ENCODE data around the gene AP5B1.

The AP5B1 gene, protein sequence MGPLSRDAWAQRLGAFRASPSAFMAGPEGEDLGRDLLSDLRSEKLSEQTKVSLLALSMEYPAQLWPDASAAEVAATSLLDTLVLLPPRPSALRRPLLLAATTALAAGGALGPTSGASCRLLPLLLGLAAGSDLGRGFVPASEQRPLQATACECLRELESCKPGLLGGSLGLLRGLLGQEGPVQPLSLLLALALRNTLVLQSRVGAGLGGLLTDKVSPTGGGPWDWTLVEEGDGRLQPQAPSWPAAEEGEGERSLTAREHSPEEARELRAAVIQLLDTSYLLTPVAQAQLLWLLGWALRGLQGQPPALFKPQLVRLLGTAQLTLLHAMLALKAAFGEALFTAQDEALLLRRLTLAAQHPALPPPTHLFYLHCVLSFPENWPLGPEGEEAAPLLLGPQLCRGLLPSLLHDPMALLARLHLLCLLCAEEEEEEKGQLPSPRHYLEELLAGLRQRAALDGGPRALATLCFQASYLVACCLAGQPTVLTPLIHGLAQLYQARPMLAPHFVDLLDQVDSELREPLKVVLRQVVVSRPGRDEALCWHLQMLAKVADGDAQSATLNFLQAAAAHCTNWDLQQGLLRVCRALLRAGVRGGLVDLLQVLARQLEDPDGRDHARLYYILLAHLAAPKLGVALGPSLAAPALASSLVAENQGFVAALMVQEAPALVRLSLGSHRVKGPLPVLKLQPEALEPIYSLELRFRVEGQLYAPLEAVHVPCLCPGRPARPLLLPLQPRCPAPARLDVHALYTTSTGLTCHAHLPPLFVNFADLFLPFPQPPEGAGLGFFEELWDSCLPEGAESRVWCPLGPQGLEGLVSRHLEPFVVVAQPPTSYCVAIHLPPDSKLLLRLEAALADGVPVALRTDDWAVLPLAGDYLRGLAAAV

GRCh38 chr11:65780770-65781151 lies at the start of gene AP5B1:
Gene AP5B1, minus strand, starts transcription at chr11:65780976. Its CDS starts 385 bp downstream, at chr11:65780591.
- Mint-ChIP-seq H3K9me3 (no peaks in the 10 kb centered on the region), H3K27me3 (peaks cover 8% of the 10 kb centered on the region), H3K4me3 (peak within 1 kb of the TSS; percentile 87), H3K27ac (peak within 1 kb of the TSS; percentile 74), H3K36me3 (no peaks in the 10 kb centered on the region), H3K4me1 (peaks cover 20% of the 10 kb centered on the region)

DNA sequence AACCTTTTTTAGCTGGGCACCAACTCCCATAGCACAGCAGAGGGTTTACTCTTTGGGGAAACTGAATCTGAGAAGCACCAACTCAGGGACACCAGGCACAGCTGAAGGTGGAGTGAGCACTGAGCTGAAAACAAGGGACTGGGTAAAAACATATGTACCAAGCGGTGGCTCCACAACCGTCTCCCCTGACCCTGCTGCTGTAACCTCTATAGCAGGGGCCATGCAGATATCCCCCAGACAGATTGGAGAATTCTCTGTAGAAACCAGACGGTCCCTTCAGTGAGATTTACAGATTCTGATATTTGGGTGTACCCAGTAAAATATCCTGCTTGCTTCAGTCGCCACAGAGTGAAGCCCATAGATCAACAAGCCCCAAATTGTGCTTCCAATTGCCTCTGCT lies 48.7 kb upstream of the AP5B1 start:
- Mint-ChIP-seq H3K27me3 (no peaks in the 10 kb centered on the region), H3K36me3 (no peaks in the 10 kb centered on the region), H3K4me1 (peaks cover 20% of the 10 kb centered on the region), H3K4me3 (no peak overlapping the region), H3K27ac (no peak overlapping the region), H3K9me3 (no peaks in the 10 kb centered on the region)

DNA sequence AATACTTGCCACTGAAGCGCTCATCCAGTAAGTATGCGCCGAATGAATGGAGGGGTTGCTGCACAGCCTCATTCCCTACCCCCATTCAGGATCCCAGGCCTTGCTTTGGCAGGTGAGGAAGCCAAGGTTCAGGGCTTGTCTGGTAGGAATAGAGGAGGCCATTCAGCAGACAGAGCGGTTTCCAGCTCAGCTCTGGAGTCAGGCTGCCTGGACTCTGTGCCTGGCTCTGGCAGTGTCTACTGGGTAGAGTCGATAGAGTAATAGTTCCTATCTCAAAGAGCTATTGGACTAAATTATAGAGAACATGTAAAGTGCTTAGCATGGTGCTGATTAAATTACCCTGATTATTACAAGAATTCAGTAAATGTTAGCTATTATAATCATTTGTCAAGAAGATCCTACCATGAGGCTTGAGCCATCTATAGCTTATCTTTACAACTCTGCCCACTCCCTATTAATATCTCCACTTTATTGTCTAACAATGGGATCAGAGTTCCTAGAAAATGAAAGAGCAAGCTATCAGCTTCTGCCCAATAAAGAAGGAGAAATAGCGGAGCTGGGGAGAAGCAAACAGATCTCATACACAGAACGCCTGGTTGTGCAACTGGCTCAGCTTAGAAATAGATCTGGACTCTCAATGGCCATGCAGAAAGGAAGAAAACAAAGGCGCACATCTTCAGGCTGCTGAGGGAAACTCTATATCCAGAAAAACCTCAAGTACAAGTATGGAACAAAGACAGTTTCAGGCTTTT lies 46.4 kb upstream of the AP5B1 start:
- no peak overlapping the region for H3K27ac Mint-ChIP-seq
- no peaks in the 10 kb centered on the region for H3K36me3 Mint-ChIP-seq

GRCh38 chr11:65822776-65823528 lies 42.2 kb upstream of the AP5B1 start:
- Mint-ChIP-seq H3K36me3 (no peaks in the 10 kb centered on the region), H3K27ac (no peak overlapping the region), H3K27me3 (no peaks in the 10 kb centered on the region), H3K4me3 (no peak overlapping the region), H3K4me1 (peaks cover 3% of the 10 kb centered on the region), H3K9me3 (no peaks in the 10 kb centered on the region)

More for the DNA sequence above, 46.4 kb upstream of the AP5B1 start:
- no peak overlapping the region for H3K4me3 Mint-ChIP-seq
- H3K27me3 Mint-ChIP-seq, result no peaks in the 10 kb centered on the region
- peaks cover 11% of the 10 kb centered on the region for H3K4me1 Mint-ChIP-seq
- no peaks in the 10 kb centered on the region for H3K9me3 Mint-ChIP-seq

GRCh38 chr11:65821107-65821506 lies 40.3 kb upstream of the AP5B1 start:
- Mint-ChIP-seq H3K4me1 (peaks cover 19% of the 10 kb centered on the region), H3K27me3 (no peaks in the 10 kb centered on the region), H3K4me3 (no peak overlapping the region), H3K27ac (no peak overlapping the region), H3K9me3 (no peaks in the 10 kb centered on the region), H3K36me3 (no peaks in the 10 kb centered on the region)

DNA sequence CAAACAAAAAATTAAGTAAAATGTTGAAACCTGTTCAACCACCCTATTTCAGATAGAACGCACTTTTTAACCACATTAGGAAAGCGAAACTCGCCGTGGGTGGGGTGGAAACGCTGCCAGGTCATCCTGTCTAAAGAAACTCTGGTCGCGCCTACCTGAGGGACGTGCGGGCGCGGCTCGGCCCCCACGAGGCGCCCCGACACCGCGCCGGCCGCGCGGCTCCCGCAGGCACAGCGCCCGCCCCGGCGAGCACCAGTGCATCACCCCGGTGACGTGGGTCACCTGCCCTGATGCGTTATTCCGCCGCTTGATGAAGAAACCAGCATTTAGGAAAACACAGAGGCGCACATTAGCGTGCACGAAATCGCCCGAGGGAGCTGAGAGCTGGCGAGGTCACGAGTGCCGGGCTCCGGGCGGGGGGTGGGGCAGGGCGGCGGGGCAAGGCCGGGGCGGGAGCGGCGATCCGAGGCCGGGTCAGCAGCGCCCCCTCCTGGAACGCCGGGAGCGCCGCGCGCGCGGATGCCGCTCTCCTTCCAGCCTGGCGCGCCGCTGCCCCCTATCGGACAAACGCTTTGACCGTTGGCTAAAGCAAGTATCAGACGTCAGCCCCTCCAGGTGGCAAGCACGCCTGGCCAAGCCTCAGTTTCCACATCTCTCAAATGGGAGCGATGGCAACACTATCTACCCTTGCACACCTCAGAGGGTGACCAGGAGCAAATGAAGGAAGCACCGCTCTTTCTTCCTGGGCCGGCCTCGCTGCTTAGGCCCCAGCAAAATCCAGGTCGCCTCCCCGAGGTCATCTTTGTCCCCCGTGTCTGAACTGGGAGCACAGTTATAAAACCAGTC lies 37.3 kb upstream of the AP5B1 start:
- no peaks in the 10 kb centered on the region for H3K36me3 Mint-ChIP-seq
- H3K4me3 Mint-ChIP-seq, result peak overlapping the region; percentile 88
- peaks cover 19% of the 10 kb centered on the region for H3K4me1 Mint-ChIP-seq
- peak overlapping the region; percentile 89 for H3K27ac Mint-ChIP-seq
- H3K27me3 Mint-ChIP-seq, result no peaks in the 10 kb centered on the region
- no peaks in the 10 kb centered on the region for H3K9me3 Mint-ChIP-seq

GRCh38 chr11:65817312-65817834 lies 36.6 kb upstream of the AP5B1 start:
- H3K27ac Mint-ChIP-seq, result peak overlapping the region; percentile 89
- no peaks in the 10 kb centered on the region for H3K36me3 Mint-ChIP-seq

DNA sequence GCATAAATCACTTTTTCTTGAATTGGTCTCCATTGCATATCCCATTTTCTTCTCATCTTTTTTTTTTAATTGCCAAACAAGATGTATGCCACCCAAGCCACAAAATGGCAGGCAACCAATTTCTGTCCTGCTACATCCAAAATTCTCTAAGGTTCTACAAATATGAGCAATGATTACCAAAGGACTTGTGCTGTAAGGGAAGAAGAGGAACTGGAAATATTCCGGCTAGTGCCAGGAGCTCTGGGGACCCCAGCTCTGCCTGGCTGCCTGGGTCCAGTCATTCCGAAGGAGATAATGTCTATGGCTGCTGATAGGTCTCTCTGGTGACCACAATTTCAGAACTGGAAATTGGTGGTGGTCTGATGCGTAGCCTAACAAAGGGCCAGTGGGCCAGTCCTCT lies 35.9 kb upstream of the AP5B1 start:
- Mint-ChIP-seq H3K4me1 (peaks cover 19% of the 10 kb centered on the region), H3K27me3 (no peaks in the 10 kb centered on the region), H3K36me3 (no peaks in the 10 kb centered on the region), H3K4me3 (peak overlapping the region; percentile 47), H3K9me3 (no peaks in the 10 kb centered on the region), H3K27ac (no peak overlapping the region)

More at GRCh38 chr11:65817312-65817834, 36.6 kb upstream of the AP5B1 start:
- H3K9me3 Mint-ChIP-seq, result no peaks in the 10 kb centered on the region
- no peaks in the 10 kb centered on the region for H3K27me3 Mint-ChIP-seq
- H3K4me3 Mint-ChIP-seq, result peak overlapping the region; percentile 88
- H3K4me1 Mint-ChIP-seq, result peaks cover 19% of the 10 kb centered on the region

DNA sequence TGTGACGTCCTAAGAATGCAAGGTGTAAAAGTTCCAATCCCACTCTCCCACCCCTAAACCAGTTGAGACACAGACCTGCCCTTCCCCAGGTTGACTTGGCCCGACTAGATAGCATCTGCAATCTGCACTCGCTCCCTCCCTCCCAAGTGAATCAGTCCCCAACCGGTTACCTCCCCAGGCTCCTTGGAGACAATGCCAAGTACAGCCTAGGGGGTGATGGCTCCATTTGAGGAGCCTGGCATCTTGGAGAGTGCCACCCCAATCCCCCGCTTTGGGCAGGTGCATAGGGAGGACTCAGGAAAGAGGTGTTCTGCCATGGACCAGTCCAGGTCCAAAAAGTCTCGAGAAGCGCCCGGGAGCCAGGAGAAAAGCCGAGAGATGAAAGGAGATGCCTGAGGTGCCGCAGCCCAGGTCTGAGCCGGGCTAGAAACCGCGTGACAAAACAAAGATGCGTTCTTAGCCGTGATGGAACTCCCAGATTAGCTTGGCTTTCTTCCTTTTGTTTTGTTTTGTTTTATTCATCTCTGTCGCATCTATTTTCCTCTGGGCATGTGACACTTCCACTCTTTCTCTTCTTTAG lies 34.3 kb upstream of the AP5B1 start:
- Mint-ChIP-seq H3K4me1 (peaks cover 19% of the 10 kb centered on the region), H3K27ac (no peak overlapping the region)

DNA sequence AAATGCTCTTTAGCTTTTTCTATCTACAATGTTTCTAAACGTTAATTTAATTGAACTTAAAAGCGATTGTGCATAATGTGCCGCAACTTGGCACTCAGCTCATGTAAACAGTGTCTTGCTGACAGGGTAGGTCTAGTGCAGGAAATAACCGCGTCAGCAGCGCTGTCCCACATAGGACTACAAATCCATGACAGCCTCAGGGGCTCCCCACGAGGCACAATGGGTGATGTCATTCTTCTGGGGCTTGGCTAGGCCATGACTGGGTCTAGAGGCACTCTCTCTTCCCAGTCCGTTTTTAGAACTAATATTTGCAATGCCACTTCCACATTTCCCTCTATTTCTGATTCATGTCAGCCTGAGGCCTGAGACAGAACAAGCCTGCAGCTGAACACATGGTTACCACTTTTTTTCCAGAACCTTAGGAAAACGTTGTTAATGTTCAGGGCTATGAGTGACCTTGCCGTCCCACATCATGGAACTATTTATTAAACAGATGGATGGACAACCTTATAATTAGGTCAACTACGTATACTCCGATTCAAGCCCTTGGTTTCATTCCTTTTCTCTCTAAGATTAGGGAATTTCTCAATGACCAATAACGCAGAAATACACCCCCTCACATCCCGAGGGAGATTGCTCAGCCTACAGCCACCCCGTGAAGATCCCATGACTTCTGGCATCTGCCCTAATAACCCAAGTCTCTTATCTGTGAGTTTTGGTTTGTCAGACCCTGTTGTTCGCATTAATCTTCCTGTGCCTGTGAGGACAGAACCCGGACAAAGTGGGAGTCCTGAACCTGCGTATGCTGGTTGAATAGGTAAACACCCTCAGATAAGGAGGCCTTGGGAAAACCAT lies 33.6 kb upstream of the AP5B1 start:
- H3K4me1 Mint-ChIP-seq, result peaks cover 19% of the 10 kb centered on the region
- no peak overlapping the region for H3K4me3 Mint-ChIP-seq
- H3K9me3 Mint-ChIP-seq, result no peaks in the 10 kb centered on the region
- H3K36me3 Mint-ChIP-seq, result no peaks in the 10 kb centered on the region
- H3K27ac Mint-ChIP-seq, result no peak overlapping the region
- H3K27me3 Mint-ChIP-seq, result no peaks in the 10 kb centered on the region

More for the DNA sequence above, 34.3 kb upstream of the AP5B1 start:
- H3K9me3 Mint-ChIP-seq, result no peaks in the 10 kb centered on the region
- no peaks in the 10 kb centered on the region for H3K36me3 Mint-ChIP-seq
- H3K27me3 Mint-ChIP-seq, result no peaks in the 10 kb centered on the region
- no peak overlapping the region for H3K4me3 Mint-ChIP-seq

GRCh38 chr11:65811764-65812475 lies 31.1 kb upstream of the AP5B1 start:
- H3K27me3 Mint-ChIP-seq, result no peaks in the 10 kb centered on the region
- no peaks in the 10 kb centered on the region for H3K36me3 Mint-ChIP-seq
- no peak overlapping the region for H3K27ac Mint-ChIP-seq
- H3K4me1 Mint-ChIP-seq, result peaks cover 7% of the 10 kb centered on the region
- H3K4me3 Mint-ChIP-seq, result no peak overlapping the region
- H3K9me3 Mint-ChIP-seq, result no peaks in the 10 kb centered on the region

GRCh38 chr11:65810046-65810868 lies 29.5 kb upstream of the AP5B1 start:
- no peak overlapping the region for H3K27ac Mint-ChIP-seq
- H3K27me3 Mint-ChIP-seq, result no peaks in the 10 kb centered on the region
- H3K4me1 Mint-ChIP-seq, result no peaks in the 10 kb centered on the region
- no peak overlapping the region for H3K4me3 Mint-ChIP-seq
- H3K36me3 Mint-ChIP-seq, result no peaks in the 10 kb centered on the region
- H3K9me3 Mint-ChIP-seq, result no peaks in the 10 kb centered on the region

Data from activated naive CD4-positive, alpha-beta T cell treated with anti-CD3 and anti-CD28 coated beads, Interleukin-2, amount 50 U/mL, for 24 hours (primary cell).